Tibial nerve (tissue), 4 donors: ENCODE measurements around the gene SH2B3.

ENCODE experiments used
- EP300 ChIP-seq, 2 donors: sonication (generic); formaldehyde crosslinking; IDR thresholded peaks; one replicate each; pipeline ENCODE4 v1.6.1; 2017; ENCODE audit warnings: antibody characterized with exemption in 2 of 2, mild to moderate bottlenecking in 1 of 2
- TF ChIP-seq, protein P1 (sequence below), 5 experiments: fragments of 200-600 bp in 3 of 5; fragments of 450-650 bp in 2 of 5; sonication (generic) in 3 of 5; IDR thresholded peaks; one replicate each; pipeline ENCODE4 v1.5.1; 2016 to 2019; ENCODE audit warnings: antibody characterized with exemption in 5 of 5, mild to moderate bottlenecking in 3 of 5, moderate library complexity in 2 of 5

DNA sequence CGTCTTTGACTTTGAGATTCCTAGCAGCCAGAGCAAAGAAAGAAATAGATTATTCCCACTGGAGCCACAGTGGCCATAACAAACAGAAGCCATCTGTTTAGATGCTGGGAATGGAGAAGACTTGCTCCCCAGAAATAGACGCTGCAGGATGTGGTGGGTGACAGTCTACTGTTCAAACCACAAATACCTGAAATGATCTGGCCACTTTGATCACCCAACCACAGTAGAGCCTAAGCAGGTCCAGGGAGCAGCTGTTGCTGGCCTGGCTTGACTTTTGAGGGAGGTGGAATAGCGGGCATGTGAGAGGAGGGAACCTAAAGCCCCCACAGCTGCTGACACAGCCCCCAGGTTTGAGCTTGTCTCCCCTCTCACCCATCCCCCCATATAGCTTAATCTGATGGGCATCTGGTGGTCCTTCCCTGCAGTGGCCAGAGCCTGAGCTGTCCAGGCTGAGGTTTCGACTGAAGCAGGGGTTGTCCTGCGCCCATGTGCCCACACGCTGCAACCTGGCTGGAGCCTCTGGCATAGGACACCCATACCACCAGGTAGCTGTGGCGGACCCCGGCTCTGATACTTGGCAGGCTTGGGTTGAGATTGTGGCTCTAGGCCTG is 38.7 kb downstream of the SH2B3 start:
- TF ChIP-seq, protein P1, sequence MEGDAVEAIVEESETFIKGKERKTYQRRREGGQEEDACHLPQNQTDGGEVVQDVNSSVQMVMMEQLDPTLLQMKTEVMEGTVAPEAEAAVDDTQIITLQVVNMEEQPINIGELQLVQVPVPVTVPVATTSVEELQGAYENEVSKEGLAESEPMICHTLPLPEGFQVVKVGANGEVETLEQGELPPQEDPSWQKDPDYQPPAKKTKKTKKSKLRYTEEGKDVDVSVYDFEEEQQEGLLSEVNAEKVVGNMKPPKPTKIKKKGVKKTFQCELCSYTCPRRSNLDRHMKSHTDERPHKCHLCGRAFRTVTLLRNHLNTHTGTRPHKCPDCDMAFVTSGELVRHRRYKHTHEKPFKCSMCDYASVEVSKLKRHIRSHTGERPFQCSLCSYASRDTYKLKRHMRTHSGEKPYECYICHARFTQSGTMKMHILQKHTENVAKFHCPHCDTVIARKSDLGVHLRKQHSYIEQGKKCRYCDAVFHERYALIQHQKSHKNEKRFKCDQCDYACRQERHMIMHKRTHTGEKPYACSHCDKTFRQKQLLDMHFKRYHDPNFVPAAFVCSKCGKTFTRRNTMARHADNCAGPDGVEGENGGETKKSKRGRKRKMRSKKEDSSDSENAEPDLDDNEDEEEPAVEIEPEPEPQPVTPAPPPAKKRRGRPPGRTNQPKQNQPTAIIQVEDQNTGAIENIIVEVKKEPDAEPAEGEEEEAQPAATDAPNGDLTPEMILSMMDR (IDR thresholded peaks at IDR 0.05): no peak
- TF ChIP-seq EP300 (IDR thresholded peaks at IDR 0.05): no peak
